Measurements from ENCODE around the gene TRIM17. TPM values are rescaled to one million over a fixed set of nuclear protein-coding genes. Genes with fewer than 3 reads are reported as not detected.

The TRIM17 gene
- polyA plus RNA-seq, 1 of the 3 experiments (the other 2 are of a cell fraction), result 1.6 TPM

DNA sequence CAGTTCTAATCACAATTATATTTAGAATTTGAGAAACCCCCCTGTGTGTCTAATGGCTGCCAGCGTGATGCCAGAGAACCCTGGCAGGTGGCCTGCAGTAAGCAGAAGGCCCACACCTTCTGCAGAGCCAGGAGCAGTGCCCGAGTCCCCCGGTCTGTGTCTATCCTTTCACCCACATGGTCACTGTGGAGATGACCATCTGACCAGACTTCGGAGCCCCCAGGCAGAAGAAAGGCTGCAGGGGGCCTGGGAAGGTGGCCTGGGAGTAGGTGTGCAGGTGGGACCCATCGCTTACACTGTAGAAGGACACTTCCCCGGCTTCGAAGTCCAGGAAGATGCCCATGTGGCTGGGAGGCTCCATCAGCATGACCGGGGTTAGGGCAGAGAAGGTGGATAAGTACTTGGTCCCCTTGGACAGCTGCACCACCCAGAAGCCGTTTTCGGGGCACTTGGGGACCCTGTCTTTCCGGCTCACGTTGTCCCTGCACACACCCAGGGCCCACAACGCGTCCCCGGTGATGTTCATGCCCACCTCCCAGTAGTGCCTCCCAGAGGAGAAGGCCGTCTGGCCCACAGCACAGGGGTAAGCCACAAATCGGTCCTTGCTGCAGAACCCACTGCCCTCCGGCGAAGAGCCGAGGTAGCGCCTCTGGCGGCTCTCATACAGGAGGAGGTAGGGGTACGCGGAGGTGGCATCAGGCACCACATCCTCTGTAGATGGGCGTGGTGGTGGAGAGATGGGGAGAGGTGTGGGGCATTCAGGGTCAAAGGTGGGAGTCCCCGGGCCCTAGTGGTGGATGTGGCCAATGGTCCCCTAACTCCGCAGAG is 8.4 kb downstream of the TRIM17 start:
- H2AFZ ChIP-seq (ENCODE audit: low read depth), result no peak overlapping the region
- peaks cover 26% of the 10 kb centered on the region for H4K20me1 ChIP-seq (ENCODE audit: insufficient read depth)
- H3K36me3 ChIP-seq (replicated peaks in 1 of 2; ENCODE audit: control insufficient read depth in 1 of 2, insufficient read depth in 2 of 2, low read length in 1 of 2), result peaks cover 5 to 6% of the 10 kb centered on the region in 2 experiments
- DNase-seq, result no peak
- H3K9me2 ChIP-seq, result no peaks in the 10 kb centered on the region
- no peak overlapping the region for H3K27ac ChIP-seq (ENCODE audit: low read depth in 2 of 2, low read length in 1 of 2)
- peak overlapping the region; percentile 96 to 100 for H3K4me3 ChIP-seq (ENCODE audit: low read depth in 2 of 2, low read length in 1 of 2)
- H3K4me1 ChIP-seq (ENCODE audit: control insufficient read depth in 1 of 2, insufficient read depth in 2 of 2, low read depth in 1 of 2, low read length in 1 of 2), result peaks cover 14 to 35% of the 10 kb centered on the region in 2 experiments
- H3F3A ChIP-seq (replicated peaks; ENCODE audit: insufficient read depth), result no peaks in the 10 kb centered on the region
- H3K9me3 ChIP-seq, result no peaks in the 10 kb centered on the region
- H3K4me2 ChIP-seq, result peak overlapping the region; percentile 92
- H3K79me2 ChIP-seq (ENCODE audit: insufficient read depth), result peaks cover 48% of the 10 kb centered on the region
- CTCF ChIA-PET, result no interaction called here
- H3K27me3 ChIP-seq (ENCODE audit: insufficient read depth), result no peaks in the 10 kb centered on the region
- POLR2A ChIA-PET, result interaction anchor here (1.7 to 2.9 kb wide), 2 partner anchors 48 to 298 kb away, joined by 8 to 18 read pairs; no protein-coding TSS in a partner anchor
- TF ChIP-seq MEF2A (IDR thresholded peaks at IDR 0.05; ENCODE audit: borderline replicate concordance, low read depth) (no peak), TCF12 (IDR thresholded peaks at IDR 0.05) (no peak), NFIC (IDR thresholded peaks at IDR 0.05; ENCODE audit: borderline replicate concordance) (no peak), YY1 (IDR thresholded peaks at IDR 0.05; ENCODE audit: low read depth) (no peak), RFX5 (IDR thresholded peaks at IDR 0.05; ENCODE audit: low read length) (no peak), FOXJ3 (CRISPR knock-in tag; IDR thresholded peaks at IDR 0.05) (no peak), TAF1 (IDR thresholded peaks at IDR 0.05; ENCODE audit: borderline replicate concordance, low read depth, low read length) (no peak)
- TF ChIP-seq, protein P1, sequence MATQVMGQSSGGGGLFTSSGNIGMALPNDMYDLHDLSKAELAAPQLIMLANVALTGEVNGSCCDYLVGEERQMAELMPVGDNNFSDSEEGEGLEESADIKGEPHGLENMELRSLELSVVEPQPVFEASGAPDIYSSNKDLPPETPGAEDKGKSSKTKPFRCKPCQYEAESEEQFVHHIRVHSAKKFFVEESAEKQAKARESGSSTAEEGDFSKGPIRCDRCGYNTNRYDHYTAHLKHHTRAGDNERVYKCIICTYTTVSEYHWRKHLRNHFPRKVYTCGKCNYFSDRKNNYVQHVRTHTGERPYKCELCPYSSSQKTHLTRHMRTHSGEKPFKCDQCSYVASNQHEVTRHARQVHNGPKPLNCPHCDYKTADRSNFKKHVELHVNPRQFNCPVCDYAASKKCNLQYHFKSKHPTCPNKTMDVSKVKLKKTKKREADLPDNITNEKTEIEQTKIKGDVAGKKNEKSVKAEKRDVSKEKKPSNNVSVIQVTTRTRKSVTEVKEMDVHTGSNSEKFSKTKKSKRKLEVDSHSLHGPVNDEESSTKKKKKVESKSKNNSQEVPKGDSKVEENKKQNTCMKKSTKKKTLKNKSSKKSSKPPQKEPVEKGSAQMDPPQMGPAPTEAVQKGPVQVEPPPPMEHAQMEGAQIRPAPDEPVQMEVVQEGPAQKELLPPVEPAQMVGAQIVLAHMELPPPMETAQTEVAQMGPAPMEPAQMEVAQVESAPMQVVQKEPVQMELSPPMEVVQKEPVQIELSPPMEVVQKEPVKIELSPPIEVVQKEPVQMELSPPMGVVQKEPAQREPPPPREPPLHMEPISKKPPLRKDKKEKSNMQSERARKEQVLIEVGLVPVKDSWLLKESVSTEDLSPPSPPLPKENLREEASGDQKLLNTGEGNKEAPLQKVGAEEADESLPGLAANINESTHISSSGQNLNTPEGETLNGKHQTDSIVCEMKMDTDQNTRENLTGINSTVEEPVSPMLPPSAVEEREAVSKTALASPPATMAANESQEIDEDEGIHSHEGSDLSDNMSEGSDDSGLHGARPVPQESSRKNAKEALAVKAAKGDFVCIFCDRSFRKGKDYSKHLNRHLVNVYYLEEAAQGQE (IDR thresholded peaks at IDR 0.05; ENCODE audit: low read depth, low read length), result no peak
- 0 out of 2 replicates have a peak overlapping the region, but pooled peaks have one; percentile 71 for H3K9ac ChIP-seq
- WGBS (ENCODE audit: low lambda C conversion rate), result 95% methylated on average over 12 of the region's 27 CpGs

DNA sequence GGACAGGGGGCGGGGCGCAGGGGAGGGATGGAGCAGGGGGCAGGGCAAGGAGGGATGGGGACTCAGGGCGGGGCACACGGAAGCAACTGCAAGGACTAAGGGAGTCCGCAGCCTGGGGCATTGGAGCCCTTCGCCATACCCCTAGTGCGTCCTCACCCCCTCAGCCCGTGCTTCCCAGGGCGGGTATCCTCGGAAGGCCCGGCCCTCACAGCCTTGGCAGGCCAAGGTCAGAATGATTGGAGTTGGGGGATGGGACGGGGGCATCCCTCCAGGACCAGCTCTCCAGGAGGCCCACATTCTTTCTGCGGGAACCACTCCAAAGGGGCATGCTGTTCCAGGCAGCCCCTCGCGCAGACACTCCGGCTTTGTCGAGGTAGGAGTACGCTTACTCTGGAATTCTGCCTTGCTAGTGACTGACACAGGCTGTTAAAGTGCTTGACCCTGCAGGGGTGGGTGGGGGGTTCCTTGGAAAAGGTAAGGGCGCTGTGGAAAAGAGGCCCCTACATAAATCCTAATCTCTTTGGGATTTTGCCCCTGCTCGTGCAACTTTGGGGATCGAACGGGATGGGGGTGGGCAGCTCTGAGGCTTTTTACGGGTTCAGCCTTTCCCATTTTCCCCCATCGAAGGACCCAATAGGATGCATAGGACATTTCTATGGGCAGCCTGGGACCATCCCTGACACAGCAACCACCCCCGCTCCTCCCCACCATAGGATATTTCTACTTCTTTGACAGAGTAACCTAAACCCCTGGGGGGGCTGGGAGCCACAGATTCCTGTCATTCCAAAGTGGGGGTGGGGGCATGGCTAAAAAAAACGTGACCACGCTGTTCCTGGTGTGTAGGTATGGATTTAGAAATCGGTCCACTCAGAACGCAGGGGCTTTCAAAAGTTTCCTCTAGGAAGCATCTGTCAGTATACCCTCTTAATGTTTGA is 9.3 kb downstream of the TRIM17 start:
- 22% methylated on average over 22 of the region's 29 CpGs for WGBS (ENCODE audit: low lambda C conversion rate)
- ChIA-PET CTCF (interaction anchor here (0.7 to 2.1 kb wide), 3 partner anchors 8 to 48 kb away, joined by 3 to 10 read pairs (median 5); no protein-coding TSS in a partner anchor), POLR2A (interaction anchor here (0.6 to 2.9 kb wide), 7 partner anchors 27 to 297 kb away, joined by 3 to 18 read pairs (median 4); no protein-coding TSS in a partner anchor)
- Histone ChIP-seq H3K9me2 (no peaks in the 10 kb centered on the region), H3K4me1 (ENCODE audit: control insufficient read depth in 1 of 2, insufficient read depth in 2 of 2, low read depth in 1 of 2, low read length in 1 of 2) (peaks cover 14 to 35% of the 10 kb centered on the region in 2 experiments), H2AFZ (ENCODE audit: low read depth) (peak overlapping the region; percentile 74), H3F3A (replicated peaks; ENCODE audit: insufficient read depth) (no peaks in the 10 kb centered on the region), H3K4me3 (ENCODE audit: low read depth in 2 of 2, low read length in 1 of 2) (peak overlapping the region; percentile 96 to 100), H3K9ac (peak overlapping the region; percentile 71), H3K36me3 (replicated peaks in 1 of 2; ENCODE audit: control insufficient read depth in 1 of 2, insufficient read depth in 2 of 2, low read length in 1 of 2) (peaks cover 6 to 9% of the 10 kb centered on the region in 2 experiments), H3K27ac (ENCODE audit: low read depth in 2 of 2, low read length in 1 of 2) (peak overlapping the region in 1 of 2 experiments; percentile 86; a peak in 2 of 4 replicates), H3K27me3 (ENCODE audit: insufficient read depth) (no peaks in the 10 kb centered on the region), H3K4me2 (peak overlapping the region; percentile 92), H3K9me3 (no peaks in the 10 kb centered on the region), H4K20me1 (ENCODE audit: insufficient read depth) (peaks cover 35% of the 10 kb centered on the region), H3K79me2 (ENCODE audit: insufficient read depth) (peaks cover 57% of the 10 kb centered on the region)
- no peak for TF ChIP-seq TAF1 (IDR thresholded peaks at IDR 0.05; ENCODE audit: borderline replicate concordance, low read depth, low read length)
- TF ChIP-seq NRF1 (IDR thresholded peaks at IDR 0.05; ENCODE audit: low read depth, low read length), result no peak
- 0 out of 2 replicates have a peak, but pooled peaks have one; percentile 9 for TF ChIP-seq POLR2AphosphoS5 (IDR thresholded peaks at IDR 0.05; ENCODE audit: low read depth, low read length)
- no peak; the same call in 1 of the 2 replicates for TF ChIP-seq MXI1 (IDR thresholded peaks at IDR 0.05; ENCODE audit: low read depth, low read length)
- peak; percentile 52 for TF ChIP-seq CHD2 (IDR thresholded peaks at IDR 0.05; ENCODE audit: low read length, partially characterized antibody)
- DNase-seq, result no peak
